Smooth muscle cell (in vitro differentiated cells): ENCODE results near the gene SPDL1. TPM values are rescaled to one million over a fixed set of nuclear protein-coding genes. Genes with fewer than 3 reads are reported as not detected.

Source experiments
- DNase-seq: peaks from one replicate; lab custom pipeline; 2025; ENCODE audit not compliant: unreplicated experiment; lab: John Stamatoyannopoulos, UW
- H2AFZ ChIP-seq: fragments of 200-600 bp; sonication (generic); 2 replicates; pipeline ENCODE4 v1.6.0; 2016; ENCODE audit warnings: antibody characterized with exemption, low read depth, mild to moderate bottlenecking
- H3F3A ChIP-seq: fragments of 200-600 bp; sonication (generic); 2 replicates; pipeline ENCODE4 v1.6.0; 2017; ENCODE audit warnings: antibody characterized with exemption, low read depth
- H3K27ac ChIP-seq: fragments of 200-600 bp; sonication (generic); 2 replicates; pipeline ENCODE4 v1.5.1; 2016; ENCODE audit warnings: low read depth, mild to moderate bottlenecking
- H3K27me3 ChIP-seq: fragments of 200-600 bp; sonication (generic); 2 replicates; pipeline ENCODE4 v1.6.1; 2016; ENCODE audit warnings: low read depth, mild to moderate bottlenecking
- H3K36me3 ChIP-seq: fragments of 200-600 bp; sonication (generic); 2 replicates; pipeline ENCODE4 v1.5.1; 2016; ENCODE audit warnings: low read depth
- H3K4me1 ChIP-seq: fragments of 200-600 bp; sonication (generic); 2 replicates; pipeline ENCODE4 v1.5.1; 2016; ENCODE audit warnings: low read depth
- H3K4me2 ChIP-seq: fragments of 200-600 bp; sonication (generic); 2 replicates; pipeline ENCODE4 v1.6.0; 2016; ENCODE audit warnings: mild to moderate bottlenecking
- H3K4me3 ChIP-seq: fragments of 200-600 bp; sonication (generic); 2 replicates; pipeline ENCODE4 v1.5.1; 2016; ENCODE audit warnings: mild to moderate bottlenecking
- H3K79me2 ChIP-seq: fragments of 200-600 bp; sonication (generic); 2 replicates; pipeline ENCODE4 v1.6.0; 2016; ENCODE audit warnings: low read depth, mild to moderate bottlenecking
- H3K9ac ChIP-seq: fragments of 200-600 bp; sonication (generic); 2 replicates; pipeline ENCODE4 v1.6.0; 2016; ENCODE audit warnings: low read depth
- H3K9me3 ChIP-seq: fragments of 200-600 bp; sonication (generic); replicated peaks from 2 replicates; pipeline ENCODE4 v1.5.1; 2016; ENCODE audit warnings: low read depth
- H4K20me1 ChIP-seq: fragments of 200-600 bp; sonication (generic); 2 replicates; pipeline ENCODE4 v1.6.0; 2016; ENCODE audit warnings: low read depth
- CTCF ChIP-seq: fragments of 200-600 bp; sonication (generic); IDR thresholded peaks from 2 replicates; pipeline ENCODE4 v1.5.1; 2017; ENCODE audit warnings: borderline replicate concordance, mild to moderate bottlenecking, antibody characterized with exemption; ENCODE audit not compliant: insufficient read depth, poor library complexity, severe bottlenecking
- WGBS: methylation state at CpG from one replicate; pipeline ENCODE4 v1.1.7; 2016; ENCODE audit warnings: low lambda C conversion rate; 5-methylcytosine and 5-hydroxymethylcytosine counted together
- polyA plus RNA-seq: library from polyadenylated mRNA; unstranded; fragments of >200 nt; fragmentation: Nextera tagmentation; extraction: Ambion mirVana; gene quantifications from 2 replicates; pipeline ENCODE4 v1.2.1, GENCODE V29; 2016
- total RNA-seq: library from RNA; depleted of rRNA; stranded (reverse); fragments of >200 nt; gene quantifications from 2 replicates; pipeline ENCODE4 v1.2.3, GENCODE V29; 2014

Gene SPDL1
- total and polyA plus RNA-seq, 2 experiments from 2014 or later, result 28.0 to 75.2 TPM

- no peak overlapping the region for H3K9ac ChIP-seq
Observed at GRCh38 chr5:169576181-169576598, 7.4 kb upstream of the SPDL1 start.

GRCh38 chr5:169577951-169578350 lies 5.6 kb upstream of the SPDL1 start:
- Histone ChIP-seq H3K9ac (no peak overlapping the region), H3K9me3 (no peaks in the 10 kb centered on the region), H3K4me2 (peak overlapping the region; percentile 10), H3K27me3 (peaks cover 15% of the 10 kb centered on the region), H3K4me3 (no peak overlapping the region), H4K20me1 (no peaks in the 10 kb centered on the region), H3F3A (no peaks in the 10 kb centered on the region), H3K79me2 (no peaks in the 10 kb centered on the region), H3K36me3 (no peaks in the 10 kb centered on the region), H2AFZ (no peak overlapping the region), H3K27ac (no peak overlapping the region), H3K4me1 (no peaks in the 10 kb centered on the region)
- DNase-seq, result no peak
- peak; percentile 19 for TF ChIP-seq CTCF
- WGBS, result 67% methylated on average over 1 of the region's 1 CpG

More at GRCh38 chr5:169576181-169576598, 7.4 kb upstream of the SPDL1 start:
- Histone ChIP-seq H3K27me3 (peaks cover 21% of the 10 kb centered on the region), H3K9me3 (no peaks in the 10 kb centered on the region), H3K36me3 (no peaks in the 10 kb centered on the region), H3K4me3 (no peak overlapping the region), H3F3A (no peaks in the 10 kb centered on the region), H3K4me1 (no peaks in the 10 kb centered on the region), H4K20me1 (no peaks in the 10 kb centered on the region), H3K79me2 (no peaks in the 10 kb centered on the region), H3K27ac (peak overlapping the region; percentile 2), H2AFZ (no peak overlapping the region), H3K4me2 (peak overlapping the region; percentile 35)
- no peak for TF ChIP-seq CTCF
- no peak for DNase-seq
- WGBS, result 3% methylated on average over 3 of the region's 3 CpGs

GRCh38 chr5:169580964-169581363 lies 2.6 kb upstream of the SPDL1 start:
- Histone ChIP-seq H3K4me3 (no peak overlapping the region), H3K9me3 (no peaks in the 10 kb centered on the region), H2AFZ (peak overlapping the region; percentile 6), H3K36me3 (no peaks in the 10 kb centered on the region), H4K20me1 (no peaks in the 10 kb centered on the region), H3K27me3 (no peaks in the 10 kb centered on the region), H3K9ac (no peak overlapping the region), H3F3A (no peaks in the 10 kb centered on the region), H3K27ac (peak overlapping the region; percentile 47), H3K79me2 (peaks cover 21% of the 10 kb centered on the region), H3K4me2 (peak overlapping the region; percentile 47), H3K4me1 (peaks cover 4% of the 10 kb centered on the region)
- no peak for DNase-seq
- no peak for TF ChIP-seq CTCF
- WGBS, result 28% methylated on average over 5 of the region's 5 CpGs

GRCh38 chr5:169581580-169582227 lies 1.9 kb upstream of the SPDL1 start:
- H3K4me1 ChIP-seq, result peaks cover 4% of the 10 kb centered on the region
- H3K36me3 ChIP-seq, result no peaks in the 10 kb centered on the region
- peak overlapping the region; percentile 47 for H3K4me2 ChIP-seq
- peak; percentile 80 for TF ChIP-seq CTCF
- peak overlapping the region; percentile 47 for H3K27ac ChIP-seq
- 20% methylated on average over 6 of the region's 6 CpGs for WGBS
- H3K4me3 ChIP-seq, result no peak overlapping the region
- H3K9me3 ChIP-seq, result no peaks in the 10 kb centered on the region
- peaks cover 26% of the 10 kb centered on the region for H3K79me2 ChIP-seq
- no peaks in the 10 kb centered on the region for H4K20me1 ChIP-seq
- H3K27me3 ChIP-seq, result no peaks in the 10 kb centered on the region
- no peaks in the 10 kb centered on the region for H3F3A ChIP-seq
- DNase-seq, result no peak
- no peak overlapping the region for H3K9ac ChIP-seq
- H2AFZ ChIP-seq, result no peak overlapping the region
